ENCODE measurements around the gene IL26.

IL26 gene

GRCh38 chr12:68223067-68223747, 2.4 kb downstream of the IL26 start:
- no peak overlapping the region for H3K4me3 ChIP-seq (ENCODE audit: low read length)
- H3K4me2 ChIP-seq (ENCODE audit: low read length) = peak overlapping the region; percentile 44
- no peaks in the 10 kb centered on the region for H3K9me3 ChIP-seq (ENCODE audit: control insufficient read depth, insufficient read depth, low read length)
- H3K9me2 ChIP-seq (replicated peaks; ENCODE audit: control insufficient read depth, low read length) = no peaks in the 10 kb centered on the region
- peaks cover 7% of the 10 kb centered on the region for H3K4me1 ChIP-seq (ENCODE audit: control insufficient read depth, low read length)
- TF ChIP-seq CTCF (IDR thresholded peaks at IDR 0.05; ENCODE audit: low read depth, low read length, poor library complexity, severe bottlenecking) = peak; percentile 85
- no peak for TF ChIP-seq EZH2phosphoT487 (IDR thresholded peaks at IDR 0.05; ENCODE audit: borderline replicate concordance, low read length)
- no peak overlapping the region for H3K27ac ChIP-seq (ENCODE audit: low read depth, low read length)
- no peaks in the 10 kb centered on the region for H4K20me1 ChIP-seq (ENCODE audit: control insufficient read depth, insufficient read depth, low read depth, low read length)
- no peaks in the 10 kb centered on the region for H3K36me3 ChIP-seq (ENCODE audit: control insufficient read depth, low read length)
- peaks cover 6% of the 10 kb centered on the region; the same call in 1 of the 2 replicates for H3K27me3 ChIP-seq (ENCODE audit: control insufficient read depth, low read length)
- no peaks in the 10 kb centered on the region for H3K79me2 ChIP-seq (ENCODE audit: control insufficient read depth, low read length)
- H3F3A ChIP-seq (ENCODE audit: control insufficient read depth, insufficient read depth) = no peaks in the 10 kb centered on the region

- H4K20me1 ChIP-seq (ENCODE audit: control insufficient read depth, insufficient read depth, low read depth, low read length) = no peaks in the 10 kb centered on the region
- H3K4me2 ChIP-seq (ENCODE audit: low read length) = no peak overlapping the region
- H3K27me3 ChIP-seq (ENCODE audit: control insufficient read depth, low read length) = peaks cover 6% of the 10 kb centered on the region
- no peak for TF ChIP-seq CTCF (IDR thresholded peaks at IDR 0.05; ENCODE audit: low read depth, low read length, poor library complexity, severe bottlenecking)
- no peak for TF ChIP-seq EZH2phosphoT487 (IDR thresholded peaks at IDR 0.05; ENCODE audit: borderline replicate concordance, low read length)
- H3K9me2 ChIP-seq (replicated peaks; ENCODE audit: control insufficient read depth, low read length) = no peaks in the 10 kb centered on the region
- H3K79me2 ChIP-seq (ENCODE audit: control insufficient read depth, low read length) = no peaks in the 10 kb centered on the region
- H3K4me1 ChIP-seq (ENCODE audit: control insufficient read depth, low read length) = peaks cover 7% of the 10 kb centered on the region
- H3K27ac ChIP-seq (ENCODE audit: low read depth, low read length) = no peak overlapping the region
- H3F3A ChIP-seq (ENCODE audit: control insufficient read depth, insufficient read depth) = no peaks in the 10 kb centered on the region
- H3K36me3 ChIP-seq (ENCODE audit: control insufficient read depth, low read length) = no peaks in the 10 kb centered on the region
- H3K4me3 ChIP-seq (ENCODE audit: low read length) = no peak overlapping the region
- no peaks in the 10 kb centered on the region for H3K9me3 ChIP-seq (ENCODE audit: control insufficient read depth, insufficient read depth, low read length)
Measured at GRCh38 chr12:68222326-68222725, 3.3 kb downstream of the IL26 start.

GRCh38 chr12:68221497-68221896, 4.1 kb downstream of the IL26 start:
- H3K9me2 ChIP-seq (replicated peaks; ENCODE audit: control insufficient read depth, low read length) = no peaks in the 10 kb centered on the region
- TF ChIP-seq CTCF (IDR thresholded peaks at IDR 0.05; ENCODE audit: low read depth, low read length, poor library complexity, severe bottlenecking) (no peak), EZH2phosphoT487 (IDR thresholded peaks at IDR 0.05; ENCODE audit: borderline replicate concordance, low read length) (no peak)
- peaks cover 7% of the 10 kb centered on the region for H3K4me1 ChIP-seq (ENCODE audit: control insufficient read depth, low read length)
- no peaks in the 10 kb centered on the region for H3K9me3 ChIP-seq (ENCODE audit: control insufficient read depth, insufficient read depth, low read length)
- no peak overlapping the region for H3K4me2 ChIP-seq (ENCODE audit: low read length)
- peaks cover 6% of the 10 kb centered on the region for H3K27me3 ChIP-seq (ENCODE audit: control insufficient read depth, low read length)
- H3K36me3 ChIP-seq (ENCODE audit: control insufficient read depth, low read length) = no peaks in the 10 kb centered on the region
- no peak overlapping the region for H3K27ac ChIP-seq (ENCODE audit: low read depth, low read length)
- no peak overlapping the region for H3K4me3 ChIP-seq (ENCODE audit: low read length)
- no peaks in the 10 kb centered on the region for H3F3A ChIP-seq (ENCODE audit: control insufficient read depth, insufficient read depth)
- no peaks in the 10 kb centered on the region for H3K79me2 ChIP-seq (ENCODE audit: control insufficient read depth, low read length)
- H4K20me1 ChIP-seq (ENCODE audit: control insufficient read depth, insufficient read depth, low read depth, low read length) = no peaks in the 10 kb centered on the region
